SK-N-MC (cell line): Measurements from ENCODE around the gene CLDN6.

Experiments used
- EZH2 ChIP-seq: fragments of 200-600 bp; sonication (generic); IDR thresholded peaks from one replicate; pipeline ENCODE4 v1.6.1; 2017; ENCODE audit warnings: antibody characterized with exemption
- FOXP2 ChIP-seq: optimal IDR thresholded peaks from 2 replicates; pipeline ENCODE3; 2011; ENCODE audit warnings: mild to moderate bottlenecking, moderate library complexity; ENCODE audit not compliant: insufficient read depth; ENCODE audit errors: extremely low read length, control extremely low read depth
- POLR2AphosphoS5 ChIP-seq: IDR thresholded peaks from 2 replicates; pipeline ENCODE4 v1.6.1; 2012; ENCODE audit warnings: mild to moderate bottlenecking, low read depth, low read length, borderline replicate concordance

DNA sequence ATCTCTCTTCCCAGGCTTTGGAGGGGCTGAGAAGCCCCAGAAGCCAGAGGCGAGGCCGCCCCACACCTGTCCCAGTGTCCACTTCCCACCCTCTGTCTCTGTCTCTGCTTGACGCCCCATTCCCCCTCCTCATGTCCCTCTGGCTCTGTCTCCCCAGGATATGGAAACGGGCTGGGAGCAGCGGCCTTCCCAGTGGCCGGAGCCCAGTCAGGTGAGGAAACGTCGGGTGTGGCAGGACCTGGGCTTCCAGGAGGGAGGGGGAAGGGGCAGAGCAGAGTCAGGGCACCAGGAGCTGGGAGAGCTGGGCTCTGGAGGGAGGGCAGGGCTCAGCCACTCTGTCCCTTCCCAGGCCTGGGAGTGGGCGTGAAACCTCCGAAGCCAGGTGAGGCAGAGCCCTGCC lies 27.1 kb downstream of the CLDN6 start:
- no peak for TF ChIP-seq EZH2
- no peak for TF ChIP-seq POLR2AphosphoS5
- TF ChIP-seq FOXP2 = no peak
